HepG2 (cell line): ENCODE results near the gene SLC7A8. TPM values are rescaled to one million over a fixed set of nuclear protein-coding genes. Genes with fewer than 3 reads are reported as not detected.

Source experiments
- ATAC-seq: fragments of 200-7000 bp; cut with Tn5 transposase; 3 replicates; pipeline ENCODE4 v1.9.1; 2020; ENCODE audit warnings: mild to moderate bottlenecking, moderate library complexity
- BruUV-seq: library from RNA; stranded (reverse); fragments of 400-500 nt; replicated peaks from 2 replicates; lab custom pipeline; 2021; lab: Mats Ljungman, UMichigan
- CTCF ChIA-PET: fragments of 300-600 bp; formaldehyde crosslinking; extraction: SDS; loops from one replicate; lab custom pipeline; 2021; ENCODE audit warnings: low total read pairs, inconsistent platforms, low intra/inter-chr PET ratio; lab: Yijun Ruan, JAX
- POLR2A ChIA-PET: fragments of 350-600 bp; sonication (Branson Sonifier 250); formaldehyde crosslinking; loops from one replicate; lab custom pipeline; 2020; ENCODE audit warnings: antibody characterized with exemption, inconsistent platforms; lab: Yijun Ruan, JAX
- DNase-seq: peaks from one replicate; pipeline ENCODE4 v3.0.0-alpha.2; 2015; ENCODE audit warnings: low spot score
- FAIRE-seq: peaks from 3 replicates; lab custom pipeline; 2011; peaks lifted over from hg19 to GRCh38; lab: Jason Lieb, UNC
- H2AFZ ChIP-seq: one replicate; pipeline ENCODE4 v1.6.1; 2011; ENCODE audit warnings: low read length, inconsistent platforms
- H3K27ac ChIP-seq: fragments of 300-600 bp; 3 replicates; pipeline ENCODE4 v1.8.0; 2011; ENCODE audit warnings: mixed run types, mild to moderate bottlenecking, mixed read lengths, low read length, inconsistent platforms; ENCODE audit not compliant: insufficient read depth; ENCODE audit errors: extremely low read length
- H3K27me3 ChIP-seq, 2 experiments: fragments of 200-600 bp in 1 of 2; 2 replicates in 1 of 2; 3 replicates in 1 of 2; pipeline versions ENCODE4 v1.6.0 to v1.8.0; 2011; ENCODE audit warnings: low read length in 2 of 2, mild to moderate bottlenecking in 2 of 2, moderate library complexity in 2 of 2, inconsistent platforms in 1 of 2; ENCODE audit not compliant: insufficient read depth in 2 of 2, control insufficient read depth in 1 of 2
- H3K36me3 ChIP-seq, 2 experiments: fragments of 200-600 bp in 1 of 2; replicated peaks in 1 of 2; 2 replicates in 1 of 2; 3 replicates in 1 of 2; pipeline versions ENCODE4 v1.5.1 to v1.8.0; 2011; ENCODE audit warnings: low read length in 2 of 2, inconsistent platforms in 1 of 2; ENCODE audit not compliant: insufficient read depth in 2 of 2, control insufficient read depth in 1 of 2
- H3K4me1 ChIP-seq: 2 replicates; pipeline ENCODE4 v1.5.1; 2012; ENCODE audit warnings: low read length, inconsistent platforms; ENCODE audit not compliant: insufficient read depth
- H3K4me2 ChIP-seq: 2 replicates; pipeline ENCODE4 v1.6.0; 2011; ENCODE audit warnings: low read depth, low read length, inconsistent platforms
- H3K4me3 ChIP-seq, 3 experiments: fragments of 200-600 bp in 1 of 3; sonication (generic), shearing (Covaris generic) in 1 of 3; replicated peaks in 1 of 3; 2 replicates each; pipeline ENCODE4 v1.5.1; 2011 to 2016; ENCODE audit warnings: low read length in 3 of 3, inconsistent platforms in 2 of 3, low read depth in 2 of 3, mild to moderate bottlenecking in 2 of 3, control low read depth in 1 of 3, mixed read lengths in 1 of 3; ENCODE audit not compliant: insufficient read depth in 1 of 3
- H3K79me2 ChIP-seq: one replicate; pipeline ENCODE4 v1.6.1; 2011; ENCODE audit warnings: low read length, inconsistent platforms; ENCODE audit not compliant: insufficient read depth
- H3K9ac ChIP-seq: 2 replicates; pipeline ENCODE4 v1.6.0; 2011; ENCODE audit warnings: mild to moderate bottlenecking, low read depth, low read length, inconsistent platforms; ENCODE audit not compliant: insufficient read depth
- H3K9me3 ChIP-seq: 2 replicates; pipeline ENCODE4 v1.5.1; 2012; ENCODE audit warnings: mild to moderate bottlenecking, low read length
- H4K20me1 ChIP-seq: 2 replicates; pipeline ENCODE4 v1.6.0; 2011; ENCODE audit warnings: inconsistent platforms, mild to moderate bottlenecking, low read length, moderate library complexity; ENCODE audit not compliant: insufficient read depth
- CENPBD1 ChIP-seq: sonication (generic); formaldehyde crosslinking; IDR thresholded peaks from 2 replicates; pipeline ENCODE4 v1.8.0; 2022; ENCODE audit warnings: missing genetic modification reagents, low read depth, mild to moderate bottlenecking, borderline replicate concordance
- FOXA3 ChIP-seq: IDR thresholded peaks from 2 replicates; pipeline ENCODE4 v1.6.1; 2016; ENCODE audit warnings: missing genetic modification reagents, missing compliant biosample characterization
- GATA4 ChIP-seq: sonication (generic); IDR thresholded peaks from 2 replicates; pipeline ENCODE4 v1.6.1; 2016; ENCODE audit warnings: antibody characterized with exemption, low read depth, borderline replicate concordance
- HNF4G ChIP-seq, 2 experiments: sonication (generic) in 1 of 2; formaldehyde crosslinking in 1 of 2; IDR thresholded peaks; 2 replicates each; pipeline versions ENCODE4 v1.4.0 to v1.6.1; 2011 to 2020; ENCODE audit warnings: borderline replicate concordance in 2 of 2, low read depth in 2 of 2, mild to moderate bottlenecking in 2 of 2, low read length in 1 of 2, missing genetic modification reagents in 1 of 2, moderate library complexity in 1 of 2
- HNRNPUL1 ChIP-seq: fragments of 200-400 bp; formaldehyde crosslinking; IDR thresholded peaks from 2 replicates; pipeline ENCODE4 v1.6.1; 2017; ENCODE audit warnings: low read depth, mild to moderate bottlenecking, low read length, moderate library complexity
- KLF9 ChIP-seq: IDR thresholded peaks from 2 replicates; pipeline ENCODE4 v1.6.1; 2016; ENCODE audit warnings: low read depth
- NKX3-1 ChIP-seq: sonication (generic); formaldehyde crosslinking; IDR thresholded peaks from 2 replicates; pipeline ENCODE4 v1.5.0; 2020; ENCODE audit warnings: missing genetic modification reagents
- SMARCC2 ChIP-seq: fragments of 450-650 bp; IDR thresholded peaks from 2 replicates; pipeline ENCODE4 v1.6.1; 2017; ENCODE audit warnings: antibody characterized with exemption, mild to moderate bottlenecking
- SP4 ChIP-seq: sonication (generic); formaldehyde crosslinking; IDR thresholded peaks from 2 replicates; pipeline ENCODE4 v1.8.1; 2023; ENCODE audit warnings: mild to moderate bottlenecking, missing genetic modification reagents
- ZFP1 ChIP-seq: IDR thresholded peaks from 2 replicates; pipeline ENCODE4 v1.6.1; 2016
- ZFP36L1 ChIP-seq: sonication (generic); formaldehyde crosslinking; IDR thresholded peaks from 2 replicates; pipeline ENCODE4 v1.8.0; 2022; ENCODE audit warnings: mild to moderate bottlenecking, missing genetic modification reagents, moderate library complexity
- ZNF691 ChIP-seq: sonication (generic); formaldehyde crosslinking; IDR thresholded peaks from 2 replicates; pipeline ENCODE4 v1.4.0; 2020; ENCODE audit warnings: missing genetic modification reagents, low read depth, mild to moderate bottlenecking, borderline replicate concordance
- ZNF878 ChIP-seq: sonication (generic); formaldehyde crosslinking; IDR thresholded peaks from 2 replicates; pipeline ENCODE4 v1.8.1; 2023; ENCODE audit warnings: mild to moderate bottlenecking, missing genetic modification reagents, moderate library complexity
- WGBS: methylation state at CpG from one replicate; pipeline ENCODE4 v1.1.6; 2017; ENCODE audit warnings: low lambda C conversion rate; 5-methylcytosine and 5-hydroxymethylcytosine counted together
- in situ Hi-C: cut with HindIII; loops from 2 replicates; pipeline ENCODE4 v1.10.0; 2017; ENCODE audit warnings: low pct_unique_long_range_greater_than_20kb; ENCODE audit not compliant: extremely low pct_ligation_motif_present
- intact Hi-C: fragments of 100-400 bp; cut with micrococcal nuclease; formaldehyde crosslinking; loops from one replicate; pipeline ENCODE4 v1.10.0; 2022; ENCODE audit not compliant: unreplicated experiment
- polyA plus RNA-seq, 8 experiments: library from polyadenylated mRNA; depleted of rRNA in 3 of 8; stranded (reverse) in 7 of 8; unstranded in 1 of 8; fragments of >200 nt; fragmentation: Illumina TruSeq in 4 of 8; extraction: Trizol in 4 of 8; gene quantifications; 2 replicates each; pipeline versions ENCODE4 v1.2.1 to v1.2.3, GENCODE V29; 2011 to 2016; ENCODE audit warnings: low read depth in 4 of 8, missing spikeins in 1 of 8, mixed read lengths in 1 of 8; ENCODE audit not compliant: insufficient read depth in 1 of 8
- total RNA-seq, 5 experiments: library from RNA; depleted of rRNA; stranded (reverse); fragments of >200 nt; fragmentation: Illumina TruSeq; extraction: Trizol; gene quantifications; 2 replicates each; pipeline ENCODE4 v1.2.3, GENCODE V29; 2016; ENCODE audit warnings: low read depth in 1 of 5

SLC7A8 gene
- total and polyA plus RNA-seq, 2 of the 13 experiments (the other 11 are each of a cell fraction or from before 2014, with no cell fraction given): 0.25 TPM; not detected in 1

GRCh38 chr14:23148591-23149249 is 34.7 kb downstream of the SLC7A8 start:
- Histone ChIP-seq H3K79me2 (no peaks in the 10 kb centered on the region), H3K4me2 (no peak overlapping the region), H3K36me3 (no peaks in the 10 kb centered on the region), H3K4me1 (no peaks in the 10 kb centered on the region), H3K9ac (no peak overlapping the region), H3K27me3 (peaks cover 10 to 40% of the 10 kb centered on the region in 2 experiments), H3K4me3 (no peak overlapping the region), H3K27ac (no peak overlapping the region), H3K9me3 (no peaks in the 10 kb centered on the region), H2AFZ (no peak overlapping the region), H4K20me1 (no peaks in the 10 kb centered on the region)
- CTCF ChIA-PET: no interaction called here
- 68% methylated on average over 5 of the region's 5 CpGs for WGBS
- DNase-seq (no peak), FAIRE-seq (no peak), ATAC-seq (no peak)
- BruUV-seq: no TSS peak
- intact Hi-C loops: no loop called here
- in situ Hi-C loops: no loop called here
- TF ChIP-seq ZFP1 (CRISPR knock-in tag): no peak
- no peak for TF ChIP-seq ZFP36L1
- TF ChIP-seq ZNF691 (CRISPR knock-in tag): no peak
- no peak for TF ChIP-seq ZNF878
- TF ChIP-seq FOXA3 (CRISPR knock-in tag): no peak
- TF ChIP-seq KLF9 (CRISPR knock-in tag): no peak
- no peak for TF ChIP-seq SP4 (CRISPR knock-in tag)
- no peak for TF ChIP-seq GATA4
- no peak for TF ChIP-seq NKX3-1 (CRISPR knock-in tag)
- no peak for TF ChIP-seq HNF4G (IDR thresholded peaks at IDR 0.05; ENCODE audit: borderline replicate concordance, low read depth, low read length)
- no peak for TF ChIP-seq HNF4G (CRISPR knock-in tag; IDR thresholded peaks at IDR 0.05; ENCODE audit: borderline replicate concordance, low read depth)
- TF ChIP-seq HNRNPUL1: no peak
- no peak for TF ChIP-seq SMARCC2
- no peak for TF ChIP-seq CENPBD1
- POLR2A ChIA-PET: no interaction called here
